H1 (cell line): ENCODE data around the gene ZAP70. TPM values are rescaled to one million over a fixed set of nuclear protein-coding genes. Genes with fewer than 3 reads are reported as not detected.

Experiments
- CHD7 ChIP-seq: fragments of 300-600 bp; sonication (generic); IDR thresholded peaks from 2 replicates; pipeline ENCODE4 v1.7.1; 2012; ENCODE audit warnings: low read length, moderate library complexity, mild to moderate bottlenecking, inconsistent platforms; ENCODE audit not compliant: insufficient replicate concordance
- FOSL1 ChIP-seq: IDR thresholded peaks from 2 replicates; pipeline ENCODE4 v1.6.1; 2011; ENCODE audit warnings: mild to moderate bottlenecking, low read depth, low read length, moderate library complexity; ENCODE audit not compliant: insufficient read depth
- JUN ChIP-seq: IDR thresholded peaks from 2 replicates; pipeline ENCODE4 v1.6.1; 2011; ENCODE audit warnings: low read depth, mild to moderate bottlenecking, improper control_type of control experiment, low read length
- MAFK ChIP-seq: IDR thresholded peaks from 2 replicates; pipeline ENCODE4 v1.6.1; 2012; ENCODE audit warnings: low read depth, mild to moderate bottlenecking, improper control_type of control experiment, low read length
- TAF1 ChIP-seq: IDR thresholded peaks from 2 replicates; pipeline ENCODE4 v1.6.1; 2011; ENCODE audit warnings: mild to moderate bottlenecking, low read depth, low read length
- USF2 ChIP-seq: IDR thresholded peaks from 2 replicates; pipeline ENCODE4 v1.6.1; 2011; ENCODE audit warnings: low read length, improper control_type of control experiment
- polyA plus RNA-seq, 7 experiments: library from polyadenylated mRNA; depleted of rRNA in 3 of 7; stranded (reverse) in 5 of 7; unstranded in 2 of 7; fragments of >200 nt in 5 of 7; fragments of 200-250 nt in 2 of 7; gene quantifications; 1 replicate in 5 of 7; 2 replicates in 1 of 7; 4 replicates in 1 of 7; pipeline versions ENCODE4 v1.2.1 to v1.2.3, GENCODE V29; 2011 to 2013; ENCODE audit warnings: missing spikeins in 2 of 7, mixed read lengths in 2 of 7
- total RNA-seq: library from RNA; stranded (reverse); fragmentation: NEBNext Ultra II Directional; extraction: Animal tissue kit (Norgen Biotek cat#: 25700); gene quantifications from 2 replicates; pipeline ENCODE4 v1.2.1, GENCODE V29; 2021

Gene ZAP70
- total and polyA plus RNA-seq, 2 of the 8 experiments (the other 6 are each of a cell fraction or from before 2014, with no cell fraction given), result 0.15 TPM; not detected in 1

GRCh38 chr2:97718051-97718882 is 4.9 kb downstream of the ZAP70 start (continued):
- TF ChIP-seq CHD7 (no peak), FOSL1 (no peak), MAFK (no peak), USF2 (no peak), TAF1 (no peak), JUN (no peak)
- TF ChIP-seq, all 59 proteins: peak for 0
